Measurements from ENCODE around the gene TCF25.

Gene TCF25

DNA sequence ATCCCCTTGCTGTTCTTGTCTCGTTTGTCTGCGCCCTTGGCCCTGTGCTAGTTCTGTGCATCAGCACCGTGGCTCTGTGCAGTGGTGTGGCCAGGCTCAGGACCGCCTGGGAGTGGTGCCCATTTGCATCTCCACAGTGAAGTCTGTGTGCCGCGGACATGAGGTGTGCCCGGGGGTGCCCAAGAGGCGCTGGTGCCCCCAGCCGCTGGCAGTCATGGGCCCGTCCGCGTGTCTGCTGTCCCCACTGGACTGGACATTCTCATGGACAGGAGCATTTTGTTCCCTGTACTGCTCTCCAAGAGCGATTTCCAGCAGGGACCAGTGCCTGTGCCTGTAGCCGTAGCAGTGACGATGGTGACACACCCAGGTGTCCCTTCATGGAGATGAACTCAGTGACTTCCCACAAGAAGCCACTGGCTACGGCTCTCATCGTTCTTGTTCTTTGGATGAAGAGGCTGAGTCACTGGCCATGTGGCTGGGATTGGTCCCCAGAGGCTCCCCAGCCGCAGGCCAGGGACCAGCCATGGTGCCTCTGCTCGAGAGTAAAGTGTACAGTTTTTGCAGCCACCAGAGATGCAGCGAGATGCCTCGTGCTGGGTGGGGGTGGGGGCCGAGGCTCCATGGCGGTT lies 32.2 kb downstream of the TCF25 start:
- no peak for DNase-seq (ENCODE audit: extremely low spot score)
- ChIA-PET CTCF (no interaction called here), POLR2A (no interaction called here)
- TF ChIP-seq, protein P1, sequence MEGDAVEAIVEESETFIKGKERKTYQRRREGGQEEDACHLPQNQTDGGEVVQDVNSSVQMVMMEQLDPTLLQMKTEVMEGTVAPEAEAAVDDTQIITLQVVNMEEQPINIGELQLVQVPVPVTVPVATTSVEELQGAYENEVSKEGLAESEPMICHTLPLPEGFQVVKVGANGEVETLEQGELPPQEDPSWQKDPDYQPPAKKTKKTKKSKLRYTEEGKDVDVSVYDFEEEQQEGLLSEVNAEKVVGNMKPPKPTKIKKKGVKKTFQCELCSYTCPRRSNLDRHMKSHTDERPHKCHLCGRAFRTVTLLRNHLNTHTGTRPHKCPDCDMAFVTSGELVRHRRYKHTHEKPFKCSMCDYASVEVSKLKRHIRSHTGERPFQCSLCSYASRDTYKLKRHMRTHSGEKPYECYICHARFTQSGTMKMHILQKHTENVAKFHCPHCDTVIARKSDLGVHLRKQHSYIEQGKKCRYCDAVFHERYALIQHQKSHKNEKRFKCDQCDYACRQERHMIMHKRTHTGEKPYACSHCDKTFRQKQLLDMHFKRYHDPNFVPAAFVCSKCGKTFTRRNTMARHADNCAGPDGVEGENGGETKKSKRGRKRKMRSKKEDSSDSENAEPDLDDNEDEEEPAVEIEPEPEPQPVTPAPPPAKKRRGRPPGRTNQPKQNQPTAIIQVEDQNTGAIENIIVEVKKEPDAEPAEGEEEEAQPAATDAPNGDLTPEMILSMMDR (IDR thresholded peaks at IDR 0.05; ENCODE audit: control extremely low read depth, extremely low read depth, low read depth, missing control alignments) = no peak

DNA sequence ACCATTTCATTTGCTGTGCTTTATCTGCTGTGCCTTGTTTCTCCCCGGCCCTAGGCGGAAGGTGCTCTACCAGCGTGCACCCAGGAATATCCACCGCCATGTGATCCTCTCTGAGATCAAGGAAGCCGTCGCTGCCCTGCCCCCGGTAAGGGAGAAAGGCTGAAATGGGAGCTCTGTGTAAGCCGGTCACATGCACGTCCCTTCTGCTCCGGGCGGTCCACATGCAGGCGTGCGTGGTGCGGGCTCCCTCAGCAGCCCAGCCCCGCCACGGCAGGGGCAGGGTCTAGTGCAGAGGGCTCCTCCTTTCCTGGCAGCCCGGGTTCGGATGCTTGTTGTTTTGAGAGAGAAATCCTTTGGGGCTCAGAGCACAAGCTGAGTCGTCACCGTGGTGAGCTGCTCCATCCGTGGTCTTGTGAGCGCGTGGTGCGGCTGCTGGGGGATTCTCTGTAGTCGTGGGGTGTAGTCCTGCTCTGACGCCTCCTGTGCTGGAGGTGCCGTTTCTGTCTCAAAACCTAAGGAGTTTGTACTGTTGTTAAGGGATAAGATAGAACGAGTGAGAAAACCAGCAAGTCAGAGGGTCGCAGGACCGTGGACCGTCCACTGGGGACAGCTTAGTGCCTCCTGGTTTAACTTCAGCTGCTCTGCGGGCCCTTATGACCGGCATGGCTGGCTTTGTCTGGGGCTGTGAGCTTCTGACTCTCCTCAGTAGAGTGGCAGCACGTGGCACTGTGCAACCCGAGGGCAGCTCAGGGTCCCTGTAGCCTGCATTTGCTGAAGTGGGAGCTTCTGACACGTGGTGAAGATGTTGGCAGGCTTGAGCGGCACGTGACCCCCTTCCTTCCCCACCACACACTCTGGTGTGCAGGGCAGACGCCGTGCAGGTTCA lies 33.0 kb downstream of the TCF25 start:
- CTCF ChIA-PET = interaction anchor here (1.2 to 2.0 kb wide), 2 partner anchors 12 to 41 kb away, joined by 4 read pairs; partner anchors contain the start of gene MC1R
- TF ChIP-seq, protein P1 (IDR thresholded peaks at IDR 0.05; ENCODE audit: control extremely low read depth, extremely low read depth, low read depth, missing control alignments) = no peak
- DNase-seq (ENCODE audit: extremely low spot score) = no peak
- POLR2A ChIA-PET = interaction anchor here (1.1 kb wide), 1 partner anchor 19 kb away, joined by 3 read pairs; no protein-coding TSS in a partner anchor

DNA sequence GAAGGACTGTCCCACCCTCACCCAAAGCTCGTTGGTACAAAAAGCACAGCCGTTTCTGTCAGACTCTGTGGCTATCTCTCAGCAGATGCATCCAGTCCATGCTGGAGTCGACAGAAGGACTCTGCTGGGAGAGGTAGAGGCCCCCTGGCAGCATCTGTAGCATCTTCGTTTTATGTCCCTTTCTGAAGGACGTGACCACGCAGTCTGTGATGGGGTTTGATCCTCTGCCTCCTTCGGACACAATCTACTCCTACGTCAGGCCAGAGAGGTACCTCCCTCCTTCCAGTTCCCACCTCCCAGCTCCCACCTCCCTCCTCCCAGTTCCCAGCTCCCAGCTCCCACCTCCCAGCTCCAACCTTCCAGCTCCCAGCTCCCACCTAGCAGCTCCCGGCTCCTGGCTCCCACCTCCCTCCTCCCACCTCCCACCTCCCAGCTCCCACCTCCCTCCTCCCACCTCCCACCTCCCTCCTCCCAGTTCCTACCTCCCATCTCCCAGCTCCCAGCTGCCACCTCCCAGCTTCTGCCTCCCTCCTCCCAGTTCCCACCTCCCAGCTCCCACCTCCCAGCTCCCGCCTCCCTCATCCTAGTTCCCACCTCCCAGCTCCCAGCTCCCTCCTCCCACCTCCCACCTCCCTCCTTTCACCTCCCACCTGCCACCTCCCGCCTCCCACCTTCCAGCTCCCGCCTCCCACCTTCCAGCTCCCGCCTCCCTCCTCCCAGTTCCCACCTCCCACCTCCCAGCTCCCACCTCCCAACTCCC lies 33.8 kb downstream of the TCF25 start:
- TF ChIP-seq, protein P1 (IDR thresholded peaks at IDR 0.05; ENCODE audit: control extremely low read depth, extremely low read depth, low read depth, missing control alignments) = no peak

DNA sequence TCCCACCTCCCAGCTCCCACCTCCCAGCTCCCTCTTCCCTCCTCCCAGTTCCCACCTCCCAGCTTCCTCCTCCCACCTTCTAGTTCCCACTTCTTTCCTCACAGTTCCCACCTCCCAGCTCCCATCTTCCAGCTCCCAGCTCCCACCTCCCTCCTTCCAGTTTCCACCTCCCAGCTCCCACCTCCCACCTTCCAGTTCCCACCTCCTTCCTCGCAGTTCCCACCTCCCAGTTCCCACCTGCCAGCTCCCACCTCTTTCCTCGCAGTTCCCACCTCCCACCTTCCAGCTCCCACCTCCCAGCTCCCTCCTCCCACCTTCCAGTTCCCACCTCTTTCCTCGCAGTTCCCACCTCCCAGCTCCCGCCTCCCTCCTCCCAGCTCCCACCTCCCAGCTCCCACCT lies 34.8 kb downstream of the TCF25 start:
- POLR2A ChIA-PET = no interaction called here
- DNase-seq (ENCODE audit: extremely low spot score) = no peak
- TF ChIP-seq, protein P1 (IDR thresholded peaks at IDR 0.05; ENCODE audit: control extremely low read depth, extremely low read depth, low read depth, missing control alignments) = no peak
- CTCF ChIA-PET = interaction anchor here (0.7 to 5.0 kb wide), 10 partner anchors 10 to 208 kb away, joined by 3 to 29 read pairs (median 6); partner anchors contain the start of genes DEF8, MC1R and TUBB3

More for the DNA sequence above, 33.8 kb downstream of the TCF25 start:
- no peak for DNase-seq (ENCODE audit: extremely low spot score)
- ChIA-PET CTCF (interaction anchor here (1.2 to 4.3 kb wide), 8 partner anchors 11 to 207 kb away, joined by 3 to 29 read pairs (median 4); partner anchors contain the start of genes MC1R and TUBB3), POLR2A (interaction anchor here (0.6 to 1.1 kb wide), 2 partner anchors 20 to 201 kb away, joined by 3 read pairs; no protein-coding TSS in a partner anchor)

DNA sequence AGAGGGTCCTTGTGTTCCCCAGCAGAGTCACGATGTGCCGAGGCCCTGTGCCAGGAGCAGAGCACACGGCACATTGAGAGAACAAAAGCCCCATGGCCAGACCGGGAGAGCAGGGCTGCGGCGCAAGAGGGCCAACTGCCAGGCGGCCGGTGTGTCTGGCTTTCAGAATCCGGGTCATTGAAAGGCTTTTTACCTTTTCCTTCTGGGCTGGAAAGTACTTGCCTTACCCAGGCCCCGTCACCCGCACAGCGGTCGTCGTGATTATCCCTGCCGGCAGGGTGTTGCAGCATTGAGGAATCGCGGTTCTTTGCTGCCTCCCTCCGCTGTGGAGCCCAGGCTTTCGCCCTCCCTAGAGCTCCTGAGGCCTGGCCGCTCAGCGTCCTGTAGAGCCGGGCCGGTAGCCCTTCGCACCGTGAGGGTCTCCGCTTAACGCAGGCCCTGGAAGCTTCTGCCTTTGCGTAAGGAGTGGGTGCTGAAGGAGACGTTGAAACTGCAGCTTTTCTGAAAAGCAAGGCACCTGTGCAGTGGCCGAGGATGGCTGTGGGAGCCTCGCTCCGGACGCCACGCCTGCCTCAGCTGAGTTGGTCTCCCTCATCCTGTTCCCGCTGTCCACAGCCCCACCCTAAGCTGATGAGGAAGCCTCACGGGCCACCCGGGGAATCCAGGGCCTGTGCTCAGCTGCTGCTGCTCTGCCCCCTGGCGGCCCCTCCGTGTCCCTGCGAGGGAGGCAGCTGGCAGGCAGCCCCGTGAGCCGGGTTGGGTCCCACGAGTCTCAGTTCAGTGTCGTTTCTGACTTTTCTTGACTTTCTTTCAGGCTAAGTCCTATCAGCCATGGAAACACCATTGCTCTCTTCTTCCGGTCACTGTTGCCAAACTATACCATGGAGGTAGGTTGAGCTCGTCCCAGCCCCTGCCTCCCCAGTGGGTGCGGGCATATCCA lies 36.7 kb downstream of the TCF25 start:
- TF ChIP-seq, protein P1 (IDR thresholded peaks at IDR 0.05; ENCODE audit: control extremely low read depth, extremely low read depth, low read depth, missing control alignments) = peak; percentile 87
- POLR2A ChIA-PET = interaction anchor here (0.6 kb wide), 1 partner anchor 31 kb away, joined by 3 read pairs; no protein-coding TSS in a partner anchor
- peak; percentile 85 for DNase-seq (ENCODE audit: extremely low spot score)
- CTCF ChIA-PET = interaction anchor here (0.7 to 5.0 kb wide), 24 partner anchors 8 to 1039 kb away, joined by 3 to 29 read pairs (median 5); partner anchors contain the start of genes DEF8, MC1R, SPATA2L and TCF25

Measured in GM10248 (cell line).